22Rv1 (cell line): ENCODE results near the gene SURF6.

Source experiments
- H3K27ac ChIP-seq: fragments of 450-650 bp; 2 replicates; pipeline ENCODE4 v1.5.1; 2017
- ZFX ChIP-seq: fragments of 450-650 bp; IDR thresholded peaks from 2 replicates; pipeline ENCODE4 v1.6.1; 2017; ENCODE audit warnings: antibody characterized with exemption, borderline replicate concordance
- TF ChIP-seq, protein P1 (sequence below): fragments of 450-650 bp; IDR thresholded peaks from 2 replicates; pipeline ENCODE4 v1.5.1; 2017; ENCODE audit warnings: mild to moderate bottlenecking

Gene SURF6

DNA sequence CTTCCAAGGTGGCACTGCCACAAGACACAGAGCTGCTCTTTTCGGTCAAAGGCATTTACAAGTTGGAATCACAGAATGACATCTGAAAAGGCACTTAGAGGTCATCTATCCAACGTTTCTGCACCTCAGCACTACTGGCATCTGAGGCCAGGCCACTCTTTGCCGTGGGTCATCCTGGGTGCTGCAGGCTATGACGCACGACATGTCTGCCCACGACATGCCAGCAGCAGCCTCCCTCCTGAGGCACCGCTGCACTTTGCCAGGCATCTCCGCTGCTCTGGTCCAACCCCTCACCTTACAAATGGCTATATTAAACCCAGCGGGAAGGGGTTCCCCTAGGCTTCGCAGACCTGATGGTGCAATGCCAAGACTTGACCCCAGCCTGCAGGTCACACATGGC is 31.8 kb upstream of the SURF6 start:
- no peak for TF ChIP-seq ZFX
- TF ChIP-seq, protein P1, sequence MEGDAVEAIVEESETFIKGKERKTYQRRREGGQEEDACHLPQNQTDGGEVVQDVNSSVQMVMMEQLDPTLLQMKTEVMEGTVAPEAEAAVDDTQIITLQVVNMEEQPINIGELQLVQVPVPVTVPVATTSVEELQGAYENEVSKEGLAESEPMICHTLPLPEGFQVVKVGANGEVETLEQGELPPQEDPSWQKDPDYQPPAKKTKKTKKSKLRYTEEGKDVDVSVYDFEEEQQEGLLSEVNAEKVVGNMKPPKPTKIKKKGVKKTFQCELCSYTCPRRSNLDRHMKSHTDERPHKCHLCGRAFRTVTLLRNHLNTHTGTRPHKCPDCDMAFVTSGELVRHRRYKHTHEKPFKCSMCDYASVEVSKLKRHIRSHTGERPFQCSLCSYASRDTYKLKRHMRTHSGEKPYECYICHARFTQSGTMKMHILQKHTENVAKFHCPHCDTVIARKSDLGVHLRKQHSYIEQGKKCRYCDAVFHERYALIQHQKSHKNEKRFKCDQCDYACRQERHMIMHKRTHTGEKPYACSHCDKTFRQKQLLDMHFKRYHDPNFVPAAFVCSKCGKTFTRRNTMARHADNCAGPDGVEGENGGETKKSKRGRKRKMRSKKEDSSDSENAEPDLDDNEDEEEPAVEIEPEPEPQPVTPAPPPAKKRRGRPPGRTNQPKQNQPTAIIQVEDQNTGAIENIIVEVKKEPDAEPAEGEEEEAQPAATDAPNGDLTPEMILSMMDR, result no peak
- H3K27ac ChIP-seq, result no peak overlapping the region

DNA sequence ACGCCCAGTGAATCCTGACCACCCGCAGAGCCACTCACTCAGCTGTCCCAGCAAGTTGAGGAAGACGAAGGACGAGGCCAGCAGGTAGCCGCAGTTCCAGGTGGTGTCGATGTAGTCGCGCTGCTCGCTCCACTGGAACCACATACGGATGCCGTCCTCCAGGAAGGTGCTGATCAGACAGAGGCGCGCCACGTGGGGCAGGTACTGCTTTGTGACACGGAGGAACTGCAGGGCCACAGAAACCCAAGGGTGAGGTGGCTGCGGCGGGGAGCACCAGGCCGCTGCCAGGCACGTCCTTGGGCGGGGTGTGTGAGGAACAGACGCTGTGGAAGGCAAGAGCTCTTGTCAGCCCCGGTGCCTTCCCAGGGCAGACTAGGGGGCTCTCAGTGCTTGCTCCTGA is 31.2 kb upstream of the SURF6 start:
- TF ChIP-seq ZFX, result no peak
- TF ChIP-seq, protein P1, result no peak
- no peak overlapping the region for H3K27ac ChIP-seq

GRCh38 chr9:133366435-133366834 is 30.4 kb upstream of the SURF6 start:
- TF ChIP-seq, protein P1, result no peak
- TF ChIP-seq ZFX, result no peak

GRCh38 chr9:133362359-133363044 is 26.5 kb upstream of the SURF6 start:
- H3K27ac ChIP-seq, result peak overlapping the region; percentile 35; the same call in 1 of the 2 replicates
- TF ChIP-seq, protein P1, result no peak
- no peak for TF ChIP-seq ZFX

More at GRCh38 chr9:133366435-133366834, 30.4 kb upstream of the SURF6 start:
- H3K27ac ChIP-seq, result no peak overlapping the region

DNA sequence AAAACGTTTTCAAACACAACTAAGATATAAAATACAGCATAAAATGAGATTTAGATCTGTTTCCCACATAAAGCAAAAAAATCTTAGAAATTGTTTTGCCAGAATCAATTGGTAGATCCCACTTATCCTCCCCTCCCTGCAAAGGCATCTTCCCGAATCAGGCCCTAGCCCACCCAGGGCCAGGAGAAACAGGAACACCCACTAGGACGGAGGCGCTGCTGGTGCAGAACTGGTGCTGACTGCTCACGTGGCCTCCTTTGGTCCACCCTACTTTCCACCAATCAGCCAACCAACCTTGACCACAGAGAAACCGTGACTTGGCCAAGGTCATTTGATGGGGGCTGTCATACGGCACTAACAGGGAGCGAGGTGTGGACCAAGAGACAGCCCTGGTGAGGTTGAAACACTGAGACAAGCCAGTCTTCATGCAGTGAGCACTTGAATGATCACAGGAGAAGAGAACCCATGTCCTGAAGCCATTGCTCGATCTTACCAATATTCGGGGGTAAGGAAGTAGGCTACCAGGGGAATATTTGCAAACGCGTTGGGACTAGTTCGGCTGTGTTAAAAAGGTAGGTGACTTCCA is 25.6 kb upstream of the SURF6 start:
- TF ChIP-seq, protein P1, result no peak
- TF ChIP-seq ZFX, result no peak
- H3K27ac ChIP-seq, result 0 out of 2 replicates have a peak overlapping the region, but pooled peaks have one; percentile 18

GRCh38 chr9:133360400-133361393 is 24.7 kb upstream of the SURF6 start:
- TF ChIP-seq, protein P1, result no peak
- no peak for TF ChIP-seq ZFX
- H3K27ac ChIP-seq, result 0 out of 2 replicates have a peak overlapping the region, but pooled peaks have one; percentile 18
